GM12878 (cell line): Measurements from ENCODE around the gene RGS12. TPM values are rescaled to one million over a fixed set of nuclear protein-coding genes. Genes with fewer than 3 reads are reported as not detected.

ENCODE experiments used
- ATAC-seq: fragments of 200-7000 bp; cut with Tn5 transposase; 3 replicates; pipeline ENCODE4 v1.9.1; 2020; ENCODE audit warnings: mild to moderate bottlenecking, moderate library complexity
- BruUV-seq: library from RNA; stranded (reverse); fragments of 400-500 nt; replicated peaks from 2 replicates; lab custom pipeline; 2021; lab: Mats Ljungman, UMichigan
- CTCF ChIA-PET: fragments of 300-600 bp; sonication (Branson Sonifier 250); formaldehyde crosslinking; extraction: SDS; loops from one replicate; lab custom pipeline; 2021; ENCODE audit warnings: inconsistent platforms; lab: Yijun Ruan, JAX
- POLR2A ChIA-PET: fragments of 350-600 bp; formaldehyde crosslinking; extraction: SDS; loops from one replicate; lab custom pipeline; 2021; ENCODE audit warnings: inconsistent platforms; lab: Charles Lee
- RAD21 ChIA-PET: fragments of 300-600 bp; sonication (Branson Sonifier 250); formaldehyde crosslinking; loops from one replicate; lab custom pipeline; 2023; ENCODE audit warnings: antibody characterized with exemption; ENCODE audit not compliant: unreplicated experiment; lab: Charles Lee
- SMC1A ChIA-PET: fragments of 300-600 bp; sonication (Branson Sonifier 250); formaldehyde crosslinking; loops from one replicate; lab custom pipeline; 2023; ENCODE audit not compliant: unreplicated experiment, uncharacterized antibody; lab: Charles Lee
- DNase-seq: peaks from one replicate; pipeline ENCODE4 v3.0.0-alpha.2; 2011; ENCODE audit warnings: low read depth, low spot score
- FAIRE-seq: peaks from 3 replicates; lab custom pipeline; 2011; peaks lifted over from hg19 to GRCh38; lab: Jason Lieb, UNC
- H2AFZ ChIP-seq: 2 replicates; pipeline ENCODE4 v1.6.0; 2011; ENCODE audit warnings: low read depth, low read length, control low read depth; ENCODE audit not compliant: control insufficient read depth
- H3K27ac ChIP-seq: 2 replicates; pipeline ENCODE4 v1.5.1; 2011; ENCODE audit warnings: control low read depth; ENCODE audit not compliant: control insufficient read depth, insufficient read depth
- H3K27me3 ChIP-seq, 2 experiments: replicated peaks in 1 of 2; 2 replicates each; pipeline versions ENCODE4 v1.6.0 to v1.6.1; 2011; ENCODE audit warnings: low read length in 1 of 2; ENCODE audit not compliant: control insufficient read depth in 2 of 2, insufficient read depth in 2 of 2
- H3K36me3 ChIP-seq, 2 experiments: 2 replicates each; pipeline ENCODE4 v1.5.1; 2011; ENCODE audit warnings: low read length in 1 of 2; ENCODE audit not compliant: control insufficient read depth in 2 of 2, insufficient read depth in 2 of 2
- H3K4me1 ChIP-seq: 2 replicates; pipeline ENCODE4 v1.6.1; 2011; ENCODE audit warnings: mild to moderate bottlenecking, low read length, moderate library complexity, mixed read lengths; ENCODE audit not compliant: control insufficient read depth, insufficient read depth
- H3K4me2 ChIP-seq: 2 replicates; pipeline ENCODE4 v1.6.0; 2011; ENCODE audit warnings: control low read depth; ENCODE audit not compliant: control insufficient read depth, insufficient read depth
- H3K4me3 ChIP-seq: fragments of 200-600 bp; sonication (generic); 2 replicates; pipeline ENCODE4 v1.5.1; 2016
- H3K79me2 ChIP-seq: 2 replicates; pipeline ENCODE4 v1.6.0; 2011; ENCODE audit warnings: low read length; ENCODE audit not compliant: control insufficient read depth, insufficient read depth
- H3K9ac ChIP-seq: 2 replicates; pipeline ENCODE4 v1.8.0; 2011; ENCODE audit warnings: low read length, control low read depth, mixed read lengths; ENCODE audit not compliant: control insufficient read depth, insufficient read depth
- H3K9me3 ChIP-seq: replicated peaks from 3 replicates; pipeline ENCODE4 v1.5.1; 2011; ENCODE audit warnings: mild to moderate bottlenecking, low read length; ENCODE audit not compliant: control insufficient read depth, insufficient read depth
- H4K20me1 ChIP-seq: 2 replicates; pipeline ENCODE4 v1.6.0; 2011; ENCODE audit not compliant: control insufficient read depth, insufficient read depth
- BCL3 ChIP-seq: IDR thresholded peaks from 2 replicates; pipeline ENCODE4 v1.6.1; 2011; ENCODE audit warnings: borderline replicate concordance, low read depth, mild to moderate bottlenecking, moderate library complexity, low read length; ENCODE audit not compliant: insufficient read depth, poor library complexity, severe bottlenecking
- RELB ChIP-seq: fragments of 450-650 bp; IDR thresholded peaks from 2 replicates; pipeline ENCODE4 v1.6.1; 2017; ENCODE audit warnings: low read depth, mild to moderate bottlenecking, moderate library complexity
- TCF3 ChIP-seq: IDR thresholded peaks from 2 replicates; pipeline ENCODE4 v1.6.1; 2012; ENCODE audit warnings: low read depth, mild to moderate bottlenecking, low read length, borderline replicate concordance; ENCODE audit not compliant: insufficient read depth
- YY1 ChIP-seq: IDR thresholded peaks from 2 replicates; pipeline ENCODE4 v1.6.1; 2011; ENCODE audit warnings: low read depth, mild to moderate bottlenecking, low read length
- whole genome bisulfite sequencing: methylation state at CpG from one replicate; pipeline ENCODE4 v1.1.6; 2016; ENCODE audit warnings: low lambda C conversion rate; ENCODE audit not compliant: insufficient replicate concordance, insufficient coverage; ENCODE audit errors: missing lambda C conversion rate; 5-methylcytosine and 5-hydroxymethylcytosine counted together
- in situ Hi-C: fragments of 300-500 bp; cut with MboI; formaldehyde crosslinking; loops from 9 replicates; pipeline ENCODE4 v1.14.3; 2018; ENCODE audit warnings: mixed read lengths
- intact Hi-C: fragments of 100-400 bp; cut with micrococcal nuclease; formaldehyde crosslinking; loops from one replicate; pipeline ENCODE4 v1.14.2; 2022; ENCODE audit not compliant: unreplicated experiment
- polyA plus RNA-seq, 11 experiments: library from polyadenylated mRNA; depleted of rRNA in 4 of 11; unstranded in 6 of 11; stranded (reverse) in 5 of 11; fragments of >200 nt; fragmentation: Nextera tagmentation in 4 of 11; fragmentation: Illumina TruSeq in 1 of 11; extraction: Ambion mirVana in 4 of 11; extraction: Trizol in 1 of 11; gene quantifications; 1 replicate in 1 of 11; 2 replicates in 10 of 11; pipeline versions ENCODE4 v1.2.1 to v1.2.3, GENCODE V29; 2011 to 2016; ENCODE audit warnings: inconsistent platforms in 2 of 11, missing spikeins in 2 of 11, low read depth in 1 of 11
- total RNA-seq, 4 experiments: library from RNA; depleted of rRNA in 3 of 4; stranded (reverse); fragments of >200 nt in 3 of 4; fragmentation: Illumina TruSeq in 1 of 4; extraction: Trizol in 1 of 4; gene quantifications; 2 replicates each; pipeline versions ENCODE4 v1.2.1 to v1.2.3, GENCODE V29; 2013 to 2021

Gene RGS12
- total and polyA plus RNA-seq, 10 of the 15 experiments (the other 5 are each of a cell fraction or from before 2014, with no cell fraction given) = 0.02 to 2.2 (median 0.73) TPM

GRCh38 chr4:3341760-3342159 lies 48.9 kb downstream of the RGS12 start:
- Histone ChIP-seq H2AFZ (no peak overlapping the region), H3K27ac (no peak overlapping the region), H3K36me3 (no peaks in the 10 kb centered on the region), H3K27me3 (no peaks in the 10 kb centered on the region), H3K4me2 (no peak overlapping the region), H3K4me3 (no peak overlapping the region), H3K9ac (no peak overlapping the region), H3K79me2 (no peaks in the 10 kb centered on the region), H3K4me1 (no peaks in the 10 kb centered on the region), H4K20me1 (no peaks in the 10 kb centered on the region), H3K9me3 (no peaks in the 10 kb centered on the region)
- ChIA-PET RAD21 (no interaction called here), CTCF (no interaction called here), SMC1A (no interaction called here), POLR2A (no interaction called here)
- TF ChIP-seq BCL3 (no peak), TCF3 (no peak), RELB (no peak), YY1 (no peak)
- ATAC-seq = no peak
- WGBS = 43% methylated on average over 3 of the region's 7 CpGs
- in situ Hi-C loops (no loop called here), intact Hi-C loops (no loop called here)
- no peak for DNase-seq
- no TSS peak for BruUV-seq
- FAIRE-seq = no peak
